Measurements from ENCODE around the gene DGKQ.

Gene DGKQ

GRCh38 chr4:961351-962230 is 11.8 kb downstream of the DGKQ start:
- no peak for DNase-seq

- DNase-seq = no peak
Observed at GRCh38 chr4:960636-961350, 12.6 kb downstream of the DGKQ start.

DNA sequence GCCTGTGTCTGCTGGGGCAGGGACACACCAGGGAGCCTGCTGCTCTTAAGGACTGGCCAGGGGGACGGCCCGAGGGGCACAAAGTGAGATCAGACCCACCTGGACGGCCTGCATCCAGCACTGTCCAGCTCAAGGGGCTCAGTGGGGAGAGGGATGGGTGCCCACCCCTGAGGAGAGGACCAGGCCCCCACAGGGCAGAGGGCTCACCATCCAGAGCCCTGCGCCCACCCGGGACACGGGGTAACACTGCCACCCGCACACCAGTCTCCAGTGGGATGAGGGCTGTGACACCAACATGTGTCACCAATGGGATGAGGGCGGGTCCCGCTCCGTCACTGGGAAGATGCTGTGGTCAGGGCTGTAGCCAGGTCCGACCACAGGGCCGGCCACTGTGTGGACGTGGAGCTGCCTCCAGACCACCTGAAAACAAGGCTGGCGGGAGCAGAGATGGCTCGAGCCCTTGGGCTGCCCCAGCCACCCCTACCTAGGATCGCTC is 13.2 kb downstream of the DGKQ start:
- no peak for DNase-seq

DNA sequence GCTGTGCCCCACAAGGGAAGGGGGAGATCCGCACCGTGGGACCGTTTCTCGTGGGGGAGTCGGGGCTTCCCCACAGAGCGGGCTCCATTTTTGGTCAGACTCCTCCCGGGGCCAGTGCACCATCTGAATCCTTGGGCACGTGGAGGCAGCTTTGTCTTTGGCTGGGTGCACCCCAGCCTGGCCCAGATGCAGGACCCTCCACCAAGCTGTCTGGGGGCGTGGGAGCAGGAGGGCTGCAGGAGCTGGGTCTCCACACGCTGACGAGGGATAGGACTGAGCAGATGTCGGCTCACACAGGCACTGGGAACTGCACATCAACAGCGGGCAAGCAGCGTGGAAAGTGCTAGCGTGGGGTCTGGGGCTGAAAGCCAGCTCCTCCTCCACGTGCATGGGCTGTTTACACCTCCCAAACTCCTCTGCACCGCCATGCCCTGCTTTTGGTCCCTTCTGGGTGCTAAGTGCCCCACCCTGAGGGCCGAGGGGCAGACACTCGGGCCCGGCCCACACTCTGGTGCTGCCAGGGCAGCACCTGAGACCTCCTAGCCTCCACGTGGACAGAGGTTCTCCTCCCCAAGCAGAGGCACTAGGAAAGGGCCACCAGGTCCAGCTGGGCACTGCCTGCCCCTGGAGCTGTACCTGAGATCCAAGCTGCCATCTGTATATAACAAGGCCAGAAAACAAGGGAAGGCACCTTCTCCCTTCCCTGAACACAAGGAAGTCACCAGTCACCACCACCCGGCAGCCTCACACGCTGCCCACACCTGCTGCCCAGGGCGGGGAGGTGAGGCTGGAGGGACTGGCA is 13.8 kb downstream of the DGKQ start:
- no peak for DNase-seq

DNA sequence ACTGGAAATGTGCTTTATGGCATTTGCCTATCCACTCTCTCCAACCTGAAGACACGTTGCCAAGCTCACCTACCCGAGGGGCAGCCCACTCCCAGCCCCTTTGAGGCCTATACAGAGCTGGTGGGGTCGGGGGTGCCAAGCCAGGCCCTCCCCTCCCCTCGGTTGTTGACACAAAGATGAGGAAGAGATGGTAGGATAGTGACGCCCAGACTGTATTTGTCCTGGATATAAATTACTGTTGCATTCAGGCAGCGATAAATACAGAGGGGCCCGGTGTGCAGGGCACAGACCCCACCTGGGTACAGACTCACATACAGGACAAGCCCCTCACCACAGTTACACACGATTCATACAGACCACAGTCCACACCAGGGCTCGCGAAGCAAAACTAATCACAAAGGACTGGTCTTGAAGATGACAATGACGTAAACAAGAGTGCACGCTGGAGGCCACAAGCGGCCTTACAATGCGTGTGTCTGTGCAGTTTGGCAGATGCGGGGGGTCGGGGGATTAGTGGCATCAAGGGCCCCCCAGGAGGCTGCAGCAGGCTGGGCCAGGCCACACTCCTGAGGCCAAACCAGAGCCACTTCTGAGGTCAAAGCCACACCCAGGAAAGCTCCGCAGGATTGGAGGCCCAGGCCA is 14.6 kb downstream of the DGKQ start:
- no peak for DNase-seq

DNA sequence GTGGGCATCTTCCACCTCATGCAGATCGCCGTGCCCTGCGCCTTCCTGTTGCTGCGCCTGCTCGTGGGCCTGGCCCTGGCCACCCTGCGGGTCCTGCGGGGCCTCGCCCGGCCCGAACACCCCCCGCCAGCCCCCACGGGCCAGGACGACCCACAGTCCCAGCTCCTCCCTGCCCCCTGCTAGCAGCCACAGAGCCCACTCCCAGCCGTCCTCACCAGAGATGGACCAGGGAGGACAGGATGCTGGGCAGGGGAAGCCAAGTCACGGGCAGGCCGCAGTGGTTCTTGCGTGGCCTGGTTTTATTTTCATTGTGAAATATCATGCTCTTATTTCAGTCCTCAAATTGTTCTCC is 15.1 kb downstream of the DGKQ start:
- DNase-seq = no peak

DNA sequence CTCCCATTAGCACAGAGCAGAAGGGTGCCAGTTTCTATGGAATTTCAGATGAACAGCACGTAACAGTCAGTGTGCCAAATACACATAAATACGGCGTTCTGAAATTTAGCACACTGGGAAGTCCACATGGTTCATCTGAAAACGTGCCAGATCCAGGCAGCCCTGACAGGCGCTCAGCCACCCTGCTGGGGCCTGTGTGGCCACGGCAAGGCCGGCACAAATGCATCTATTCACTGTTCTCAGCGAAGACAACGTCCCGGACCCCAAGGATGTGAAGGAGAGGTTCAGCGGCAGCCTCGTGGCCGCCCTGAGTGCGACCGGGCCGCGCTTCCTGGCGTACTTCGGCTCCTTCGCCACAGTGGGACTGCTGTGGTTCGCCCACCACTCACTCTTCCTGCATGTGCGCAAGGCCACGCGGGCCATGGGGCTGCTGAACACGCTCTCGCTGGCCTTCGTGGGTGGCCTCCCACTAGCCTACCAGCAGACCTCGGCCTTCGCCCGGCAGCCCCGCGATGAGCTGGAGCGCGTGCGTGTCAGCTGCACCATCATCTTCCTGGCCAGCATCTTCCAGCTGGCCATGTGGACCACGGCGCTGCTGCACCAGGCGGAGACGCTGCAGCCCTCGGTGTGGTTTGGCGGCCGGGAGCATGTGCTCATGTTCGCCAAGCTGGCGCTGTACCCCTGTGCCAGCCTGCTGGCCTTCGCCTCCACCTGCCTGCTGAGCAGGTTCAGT is 15.6 kb downstream of the DGKQ start:
- no peak for DNase-seq

- DNase-seq = no peak
Observed at GRCh38 chr4:957231-957580, 16.2 kb downstream of the DGKQ start.

GRCh38 chr4:956531-957230 is 16.7 kb downstream of the DGKQ start:
- DNase-seq = no peak

GRCh38 chr4:955931-956381 is 17.4 kb downstream of the DGKQ start:
- DNase-seq = no peak

GRCh38 chr4:955161-955921 is 18.0 kb downstream of the DGKQ start:
- no peak for DNase-seq

DNA sequence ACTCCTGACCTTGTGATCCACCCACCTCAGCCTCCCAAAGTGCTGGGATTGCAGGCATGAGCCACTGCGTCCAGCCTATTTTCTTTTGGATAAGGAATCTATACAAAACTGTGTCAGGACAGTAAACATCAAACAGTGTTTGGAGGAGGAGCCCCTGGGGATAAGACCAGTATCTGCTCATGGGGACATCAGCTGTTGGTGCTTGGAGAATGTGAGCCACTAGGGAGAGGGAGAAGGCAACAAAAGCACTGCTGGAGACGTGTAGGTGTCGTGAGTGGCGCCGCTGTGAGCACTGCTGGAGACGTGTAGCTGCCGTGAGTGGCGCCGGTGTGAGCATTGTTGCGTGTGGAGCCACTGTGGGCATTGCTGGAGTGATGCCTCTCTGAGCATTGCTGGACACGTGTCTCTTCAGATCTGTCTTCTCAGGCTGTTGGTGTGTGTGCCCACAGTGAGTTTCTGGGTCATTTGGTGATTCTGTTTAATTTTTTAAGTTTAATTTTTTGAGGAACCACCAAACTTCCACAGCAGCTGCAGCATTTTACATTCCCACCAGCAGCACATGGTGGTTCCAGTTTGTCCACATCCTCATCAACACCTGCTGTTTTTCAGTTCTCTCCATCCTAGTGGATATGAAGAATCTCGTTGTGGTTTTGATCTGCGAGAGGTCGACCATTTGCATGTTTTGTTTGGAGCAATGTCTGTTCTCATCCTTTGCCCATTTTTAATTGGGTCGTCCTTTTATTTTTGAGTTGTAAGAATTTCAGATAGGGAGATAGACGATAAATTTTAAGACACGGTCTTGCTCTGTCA is 19.0 kb downstream of the DGKQ start:
- DNase-seq = no peak

GRCh38 chr4:953574-953915 is 19.8 kb downstream of the DGKQ start:
- DNase-seq = no peak

GRCh38 chr4:952881-953573 is 20.3 kb downstream of the DGKQ start:
- DNase-seq = no peak

DNA sequence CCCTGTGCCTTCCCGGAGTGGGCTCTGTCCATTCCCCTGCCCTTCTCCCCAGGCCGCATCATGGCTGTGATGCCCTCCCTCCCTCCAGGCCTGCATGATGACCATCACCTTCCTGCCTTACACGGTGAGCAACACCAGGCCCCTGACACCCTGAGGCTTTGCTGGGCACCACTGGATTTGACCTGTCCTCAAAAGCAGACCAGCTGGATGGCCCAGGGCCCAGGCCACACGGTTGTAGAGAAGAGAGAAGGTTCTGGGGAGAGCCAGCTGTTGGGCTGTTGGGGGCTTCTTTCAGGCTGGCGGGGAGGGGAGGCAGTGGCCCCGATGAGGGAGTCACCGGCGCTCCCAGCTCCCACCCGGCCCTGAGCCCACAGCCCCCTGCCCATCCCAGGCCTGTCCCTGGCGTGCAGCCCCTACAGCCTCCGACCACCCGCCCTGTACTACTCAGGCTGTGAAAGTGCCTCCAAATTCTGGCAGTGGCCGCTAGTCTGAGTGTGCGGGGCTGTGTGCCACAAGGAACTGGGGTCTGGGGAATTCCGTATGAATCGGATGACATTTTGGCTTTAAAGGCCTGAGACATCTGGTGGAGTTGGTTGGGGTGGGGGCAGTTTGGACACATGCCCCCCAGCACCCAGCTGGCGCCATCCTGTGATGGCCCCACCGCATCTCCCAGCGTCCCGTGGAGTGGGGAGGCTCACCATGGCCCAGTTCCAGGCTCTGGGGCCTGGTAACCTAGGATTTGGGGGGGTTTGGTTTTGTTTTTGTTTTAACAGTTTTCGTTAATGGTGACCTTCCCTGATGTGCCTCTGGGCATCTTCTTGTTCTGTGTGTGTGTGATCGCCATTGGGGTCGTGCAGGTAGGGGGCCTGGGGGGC is 21.5 kb downstream of the DGKQ start:
- DNase-seq = no peak

DNA sequence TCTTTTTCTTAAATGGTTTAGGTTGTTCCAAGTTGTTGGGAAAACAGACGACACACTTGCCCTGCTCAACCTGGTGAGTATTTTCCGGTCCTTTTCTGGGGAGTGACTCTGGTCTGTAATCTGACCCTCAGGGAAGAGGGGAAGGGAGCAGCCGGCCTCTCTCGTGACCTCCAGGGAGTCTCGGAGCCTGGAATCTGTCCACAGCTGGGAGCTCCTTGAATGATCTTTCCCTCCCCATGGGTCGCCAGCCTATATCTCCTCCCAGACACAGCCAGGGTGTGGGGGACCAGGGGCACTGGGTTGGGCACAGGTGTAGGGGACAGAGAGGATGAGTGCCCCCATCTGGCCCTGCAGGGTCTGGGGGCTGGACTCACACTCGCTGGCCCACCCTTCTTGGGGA is 22.2 kb downstream of the DGKQ start:
- DNase-seq = no peak

GRCh38 chr4:950136-951020 is 23.0 kb downstream of the DGKQ start:
- no peak for DNase-seq
